Fibroblast of the aortic adventitia (primary cell): ENCODE measurements around the gene GALR1. TPM values are rescaled to one million over a fixed set of nuclear protein-coding genes. Genes with fewer than 3 reads are reported as not detected.
"Not testable (repeated sequence)": the region's sequence is repeated elsewhere in the genome, so short reads cannot be mapped to it uniquely, and the experiment has no call there.

Experiments
- DNase-seq: peaks from one replicate; pipeline ENCODE4 v3.0.0-alpha.2; 2010; ENCODE audit warnings: low read depth
- H3K4me3 ChIP-seq: 2 replicates; pipeline ENCODE4 v1.5.1; 2011; ENCODE audit warnings: low read depth, mild to moderate bottlenecking, control low read depth, low read length, moderate library complexity
- total RNA-seq: library from RNA; depleted of rRNA; stranded (reverse); fragments of >200 nt; gene quantifications from 2 replicates; pipeline ENCODE4 v1.2.3, GENCODE V29; 2012; ENCODE audit warnings: low replicate concordance
- TF ChIP-seq, protein P1 (sequence below): IDR thresholded peaks from 2 replicates; pipeline ENCODE4 v1.5.1; 2011; ENCODE audit warnings: mild to moderate bottlenecking, low read length, control low read depth, inconsistent platforms; ENCODE audit not compliant: insufficient read depth

Gene GALR1
- total RNA-seq, 1 donor, result not detected

DNA sequence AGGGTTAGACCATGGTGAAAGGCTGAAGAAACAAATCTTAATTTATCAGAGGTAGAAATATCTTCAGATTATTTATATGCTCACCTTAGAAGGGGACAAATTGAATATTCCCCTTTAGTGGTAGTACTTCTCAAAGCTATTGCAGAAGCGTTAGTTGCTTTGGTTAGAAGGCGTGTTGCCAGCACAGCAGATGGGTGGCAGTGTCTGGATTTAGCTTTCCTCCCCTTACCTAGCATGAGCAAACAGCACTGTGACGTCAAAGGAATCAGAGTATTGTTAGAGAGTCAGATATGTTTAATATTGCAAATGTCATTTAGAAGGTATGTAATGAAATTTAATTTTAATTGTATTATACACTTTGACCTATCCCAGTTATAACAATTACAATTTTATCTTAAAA lies 27.2 kb upstream of the GALR1 start:
- TF ChIP-seq, protein P1, sequence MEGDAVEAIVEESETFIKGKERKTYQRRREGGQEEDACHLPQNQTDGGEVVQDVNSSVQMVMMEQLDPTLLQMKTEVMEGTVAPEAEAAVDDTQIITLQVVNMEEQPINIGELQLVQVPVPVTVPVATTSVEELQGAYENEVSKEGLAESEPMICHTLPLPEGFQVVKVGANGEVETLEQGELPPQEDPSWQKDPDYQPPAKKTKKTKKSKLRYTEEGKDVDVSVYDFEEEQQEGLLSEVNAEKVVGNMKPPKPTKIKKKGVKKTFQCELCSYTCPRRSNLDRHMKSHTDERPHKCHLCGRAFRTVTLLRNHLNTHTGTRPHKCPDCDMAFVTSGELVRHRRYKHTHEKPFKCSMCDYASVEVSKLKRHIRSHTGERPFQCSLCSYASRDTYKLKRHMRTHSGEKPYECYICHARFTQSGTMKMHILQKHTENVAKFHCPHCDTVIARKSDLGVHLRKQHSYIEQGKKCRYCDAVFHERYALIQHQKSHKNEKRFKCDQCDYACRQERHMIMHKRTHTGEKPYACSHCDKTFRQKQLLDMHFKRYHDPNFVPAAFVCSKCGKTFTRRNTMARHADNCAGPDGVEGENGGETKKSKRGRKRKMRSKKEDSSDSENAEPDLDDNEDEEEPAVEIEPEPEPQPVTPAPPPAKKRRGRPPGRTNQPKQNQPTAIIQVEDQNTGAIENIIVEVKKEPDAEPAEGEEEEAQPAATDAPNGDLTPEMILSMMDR, result no peak
- no peak overlapping the region for H3K4me3 ChIP-seq
- DNase-seq, result no peak

DNA sequence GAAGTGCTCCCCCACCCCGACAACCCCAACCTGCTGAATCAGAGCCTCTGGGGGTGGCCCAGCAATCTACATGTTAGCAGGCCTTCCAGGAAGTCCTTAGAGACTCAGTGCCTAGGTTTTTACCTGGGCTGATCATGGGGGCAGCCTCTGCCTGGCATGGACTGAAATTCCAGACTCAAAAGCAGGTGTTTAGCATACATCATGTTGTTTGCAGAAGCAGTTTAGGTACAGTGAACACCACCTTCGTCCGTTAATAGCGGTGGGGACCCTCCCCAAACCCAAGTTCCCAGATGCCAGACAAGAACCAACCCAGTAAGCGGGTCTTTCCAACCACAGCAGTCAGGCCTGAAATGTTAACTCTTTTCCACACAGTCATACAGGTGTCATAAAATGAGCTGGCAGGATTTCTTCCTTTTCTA lies 26.4 kb upstream of the GALR1 start:
- TF ChIP-seq, protein P1, result no peak
- no peak overlapping the region for H3K4me3 ChIP-seq
- no peak for DNase-seq

DNA sequence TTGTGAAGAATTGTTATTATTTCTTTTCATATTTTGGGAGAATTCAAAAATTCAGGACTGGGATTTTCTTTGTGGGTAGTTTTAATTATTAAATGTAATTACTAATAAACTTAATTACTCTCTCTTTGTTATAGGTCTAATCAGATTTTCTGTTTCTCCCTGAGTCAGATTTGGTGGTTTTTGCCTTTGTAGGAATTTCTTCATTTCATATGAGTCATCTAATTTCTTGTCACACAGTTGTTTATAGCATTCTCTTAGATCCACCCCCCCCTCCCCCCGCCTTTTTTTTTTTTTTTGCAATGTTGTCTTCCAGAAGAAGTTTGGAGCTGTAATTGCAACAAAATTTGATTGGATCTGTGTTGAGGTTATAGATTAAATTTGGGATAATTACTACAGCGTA lies 26.0 kb upstream of the GALR1 start:
- no peak overlapping the region for H3K4me3 ChIP-seq
- TF ChIP-seq, protein P1, result no peak
- peak; percentile 43 for DNase-seq

DNA sequence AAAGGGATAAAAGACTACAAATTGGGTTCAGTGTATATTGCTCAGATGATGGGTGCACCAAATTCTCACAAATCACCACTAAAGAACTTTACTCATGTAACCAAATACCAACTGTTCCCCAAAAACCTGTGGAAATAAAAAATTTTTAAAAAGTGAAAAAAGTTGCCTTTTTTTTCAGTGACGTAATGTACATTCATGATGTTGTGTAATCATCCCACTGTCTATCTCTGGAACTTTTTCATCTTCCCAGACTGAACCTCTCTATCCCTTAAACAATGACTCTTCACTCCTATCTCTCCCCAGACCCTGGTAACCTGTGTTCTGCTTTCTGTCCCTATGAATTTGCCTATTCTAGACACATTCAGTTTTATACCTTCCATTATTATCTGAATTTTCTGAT lies 19.0 kb upstream of the GALR1 start:
- TF ChIP-seq, protein P1, result no peak
- no peak overlapping the region for H3K4me3 ChIP-seq
- no peak for DNase-seq

DNA sequence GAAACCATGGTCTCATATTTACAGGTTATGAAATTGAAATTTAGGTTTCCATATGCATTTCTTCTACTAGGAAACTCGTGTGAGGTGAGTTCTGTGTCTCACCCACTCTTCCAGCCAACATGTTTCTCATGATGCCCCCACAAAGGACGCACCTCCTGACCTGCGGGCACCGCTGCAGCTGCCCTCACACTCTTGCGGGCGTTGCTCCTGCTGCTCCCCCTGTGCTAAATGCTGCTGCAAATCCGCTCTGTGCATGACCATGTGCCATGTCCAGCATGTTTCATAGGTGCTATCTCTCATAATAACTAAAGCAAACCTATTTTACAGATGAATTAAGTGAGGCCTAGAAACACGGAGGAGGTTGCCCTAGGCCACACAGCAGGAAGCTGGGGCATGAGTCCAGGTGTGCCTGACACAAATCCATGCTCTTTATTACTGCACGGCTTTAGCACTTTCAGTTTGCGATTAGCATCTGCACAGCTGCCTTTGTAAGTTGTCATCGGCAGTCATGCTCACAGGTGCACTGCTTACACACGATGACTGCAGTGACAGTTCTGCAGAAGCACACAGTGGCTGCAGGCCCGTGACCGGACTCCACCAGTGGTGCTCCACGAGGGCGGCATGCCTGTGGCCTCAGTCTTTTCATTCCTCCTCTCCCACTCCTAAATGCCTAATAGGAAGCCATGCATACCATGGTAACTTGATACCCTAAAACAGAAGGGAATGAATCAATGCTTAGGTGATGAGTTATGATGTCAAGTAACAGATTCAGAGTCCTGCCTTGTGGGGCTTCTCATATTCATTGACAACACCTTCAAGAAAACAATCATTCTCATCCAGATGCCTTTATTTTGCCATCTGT lies 14.9 kb upstream of the GALR1 start:
- TF ChIP-seq, protein P1, result no peak
- H3K4me3 ChIP-seq, result no peak overlapping the region
- no peak for DNase-seq

DNA sequence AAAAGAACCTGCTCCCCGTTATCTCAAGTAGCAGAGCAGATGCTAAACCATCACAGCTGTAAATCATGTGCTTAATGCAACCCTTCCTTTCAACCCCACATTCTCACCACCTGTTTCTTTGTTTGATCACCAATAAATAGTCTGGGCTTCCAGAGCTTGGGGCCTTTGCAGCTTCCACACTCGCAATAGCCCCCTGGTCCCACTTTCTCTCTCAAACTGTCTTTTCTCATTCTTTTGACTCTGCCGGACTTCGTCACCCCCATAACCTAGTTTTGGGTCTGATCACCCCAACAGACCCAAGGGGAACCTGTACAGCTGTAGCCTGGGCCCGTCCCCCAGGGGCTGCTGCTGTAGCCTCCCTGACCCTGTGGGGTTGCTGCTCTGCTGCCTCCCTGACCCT lies 10.4 kb upstream of the GALR1 start:
- not testable (repeated sequence) for H3K4me3 ChIP-seq, DNase-seq

DNA sequence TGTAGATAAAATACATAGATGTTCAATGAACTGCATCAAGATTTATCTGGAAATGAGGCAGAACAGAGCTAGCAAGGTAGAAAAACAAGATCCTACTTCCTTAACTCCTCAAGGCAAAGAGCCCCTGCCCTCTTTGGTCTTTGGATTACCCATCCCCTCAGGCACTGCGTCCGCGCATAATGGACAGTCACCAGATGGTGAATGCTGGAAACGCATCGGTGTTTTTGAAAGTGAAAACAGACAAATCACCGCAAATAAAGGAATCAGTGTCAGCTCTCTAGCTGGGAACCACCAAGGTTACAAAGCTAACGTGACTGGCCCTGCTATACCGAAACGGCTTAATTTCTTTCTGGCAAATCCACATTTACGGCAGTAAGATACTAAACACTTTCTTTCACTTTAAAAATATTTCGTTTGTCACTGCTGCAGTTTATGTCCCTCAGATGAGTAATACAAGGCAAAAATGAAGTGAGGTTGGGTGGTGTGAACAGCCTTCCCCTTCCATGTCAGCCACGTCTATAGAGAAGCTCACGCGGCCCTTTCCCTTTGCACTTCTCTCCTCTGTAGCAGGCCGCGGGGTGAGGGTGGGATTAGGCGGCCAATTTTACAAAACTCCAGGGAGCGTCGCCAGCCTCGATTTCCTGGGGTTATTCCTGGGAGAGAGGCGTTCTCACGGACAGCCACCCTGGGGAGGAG lies 627 bp upstream of the GALR1 start:
- DNase-seq, result peak; percentile 4

More for the DNA sequence above, 627 bp upstream of the GALR1 start:
- peak overlapping the region; percentile 57 for H3K4me3 ChIP-seq
- TF ChIP-seq, protein P1, result no peak
